Endothelial cell of umbilical vein (primary cell): ENCODE data around the gene MIF4GD.

Experiments
- CTCF ChIP-seq, 2 donors: IDR thresholded peaks; 1 replicate in 1 of 2; 2 replicates in 1 of 2; pipeline ENCODE4 v1.5.1; 2011; ENCODE audit warnings: low read length in 2 of 2, mild to moderate bottlenecking in 2 of 2, moderate library complexity in 2 of 2, control low read depth in 1 of 2, inconsistent platforms in 1 of 2, low read depth in 1 of 2; ENCODE audit not compliant: insufficient read depth in 1 of 2; ENCODE audit errors: extremely low read depth in 1 of 2
- POLR2A ChIP-seq: IDR thresholded peaks from 2 replicates; pipeline ENCODE4 v1.6.1; 2012; ENCODE audit warnings: low read depth, mild to moderate bottlenecking, control low read depth, low read length
- POLR2AphosphoS5 ChIP-seq: IDR thresholded peaks from 2 replicates; pipeline ENCODE4 v1.6.1; 2012; ENCODE audit warnings: low read depth, mild to moderate bottlenecking, control low read depth, low read length, moderate library complexity; ENCODE audit not compliant: insufficient read depth

GRCh38 chr17:75238020-75238580, 32.9 kb downstream of the MIF4GD start:
- TF ChIP-seq CTCF (IDR thresholded peaks at IDR 0.05; ENCODE audit: extremely low read depth in 1 of 2, insufficient read depth in 1 of 2, low read depth in 1 of 2, low read length in 2 of 2) (no peak), POLR2A (no peak), POLR2AphosphoS5 (no peak)
